ENCODE measurements around the gene SHANK1.

DNA sequence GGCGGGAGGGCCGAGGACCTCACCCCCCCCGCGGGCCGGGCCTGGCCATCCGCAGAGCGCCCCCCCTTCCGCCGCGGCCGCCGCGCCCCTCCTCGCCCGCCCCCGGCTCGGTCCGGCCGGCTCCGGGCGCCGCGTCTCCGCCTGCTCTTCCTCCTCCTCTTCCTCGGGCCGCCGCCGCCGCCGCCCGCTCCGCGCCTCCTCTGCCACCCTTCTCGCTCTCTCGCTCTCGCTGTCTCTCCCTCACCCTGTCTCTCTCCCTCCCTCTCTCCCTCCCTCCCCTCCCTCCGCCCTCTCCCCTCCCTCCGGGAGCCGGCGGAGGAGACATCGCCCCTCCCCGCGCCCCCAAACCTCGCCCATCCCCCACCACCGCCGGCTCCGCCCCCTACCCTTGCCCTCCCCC, at the start of gene SHANK1:
- TF ChIP-seq MYC (IDR thresholded peaks at IDR 0.05; ENCODE audit: low read depth, low read length), result no peak
- TF ChIP-seq, protein P1, sequence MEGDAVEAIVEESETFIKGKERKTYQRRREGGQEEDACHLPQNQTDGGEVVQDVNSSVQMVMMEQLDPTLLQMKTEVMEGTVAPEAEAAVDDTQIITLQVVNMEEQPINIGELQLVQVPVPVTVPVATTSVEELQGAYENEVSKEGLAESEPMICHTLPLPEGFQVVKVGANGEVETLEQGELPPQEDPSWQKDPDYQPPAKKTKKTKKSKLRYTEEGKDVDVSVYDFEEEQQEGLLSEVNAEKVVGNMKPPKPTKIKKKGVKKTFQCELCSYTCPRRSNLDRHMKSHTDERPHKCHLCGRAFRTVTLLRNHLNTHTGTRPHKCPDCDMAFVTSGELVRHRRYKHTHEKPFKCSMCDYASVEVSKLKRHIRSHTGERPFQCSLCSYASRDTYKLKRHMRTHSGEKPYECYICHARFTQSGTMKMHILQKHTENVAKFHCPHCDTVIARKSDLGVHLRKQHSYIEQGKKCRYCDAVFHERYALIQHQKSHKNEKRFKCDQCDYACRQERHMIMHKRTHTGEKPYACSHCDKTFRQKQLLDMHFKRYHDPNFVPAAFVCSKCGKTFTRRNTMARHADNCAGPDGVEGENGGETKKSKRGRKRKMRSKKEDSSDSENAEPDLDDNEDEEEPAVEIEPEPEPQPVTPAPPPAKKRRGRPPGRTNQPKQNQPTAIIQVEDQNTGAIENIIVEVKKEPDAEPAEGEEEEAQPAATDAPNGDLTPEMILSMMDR (IDR thresholded peaks at IDR 0.05; ENCODE audit: extremely low read depth in 1 of 2, insufficient read depth in 1 of 2, low read depth in 1 of 2, low read length in 2 of 2), result no peak

Measured in endothelial cell of umbilical vein (primary cell).